HL-60 (cell line): ENCODE results near the gene STK40.

Experiments
- GABPA ChIP-seq: IDR thresholded peaks from 2 replicates; pipeline ENCODE4 v1.6.1; 2012; ENCODE audit warnings: low read depth
- POLR2AphosphoS5 ChIP-seq: IDR thresholded peaks from 2 replicates; pipeline ENCODE4 v1.6.1; 2012; ENCODE audit warnings: low read depth
- SPI1 ChIP-seq: IDR thresholded peaks from 2 replicates; pipeline ENCODE4 v1.6.1; 2012; ENCODE audit warnings: low read depth, mild to moderate bottlenecking, borderline replicate concordance
- TF ChIP-seq, protein P1 (sequence below): IDR thresholded peaks from one replicate; pipeline ENCODE4 v1.5.1; 2011; ENCODE audit warnings: low read length, control low read depth, inconsistent platforms; ENCODE audit not compliant: insufficient read depth
- TF ChIP-seq, protein P2 (sequence below): IDR thresholded peaks from 2 replicates; pipeline ENCODE4 v1.6.1; 2012; ENCODE audit warnings: low read depth; ENCODE audit not compliant: insufficient replicate concordance

DNA sequence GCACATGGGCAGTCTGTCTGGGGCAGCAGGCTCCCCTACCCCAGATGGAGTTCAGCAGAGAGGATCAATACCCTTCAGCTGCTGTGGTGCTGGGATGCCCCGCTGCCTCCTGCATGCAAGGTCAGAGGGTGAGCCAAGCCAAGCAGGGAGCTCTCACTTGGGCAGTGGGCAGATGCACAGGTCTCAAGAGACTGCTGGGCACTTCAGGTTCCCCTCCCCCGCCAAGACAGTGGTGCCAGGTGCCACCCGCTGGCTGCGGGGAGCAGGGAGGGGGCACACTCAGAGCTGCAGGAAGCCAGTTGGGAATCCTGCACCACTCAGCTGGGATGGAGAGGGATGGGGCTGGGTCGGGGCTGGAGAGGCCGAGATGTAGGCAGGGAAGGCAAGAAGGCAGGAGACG lies 46.5 kb downstream of the STK40 start:
- TF ChIP-seq, protein P1, sequence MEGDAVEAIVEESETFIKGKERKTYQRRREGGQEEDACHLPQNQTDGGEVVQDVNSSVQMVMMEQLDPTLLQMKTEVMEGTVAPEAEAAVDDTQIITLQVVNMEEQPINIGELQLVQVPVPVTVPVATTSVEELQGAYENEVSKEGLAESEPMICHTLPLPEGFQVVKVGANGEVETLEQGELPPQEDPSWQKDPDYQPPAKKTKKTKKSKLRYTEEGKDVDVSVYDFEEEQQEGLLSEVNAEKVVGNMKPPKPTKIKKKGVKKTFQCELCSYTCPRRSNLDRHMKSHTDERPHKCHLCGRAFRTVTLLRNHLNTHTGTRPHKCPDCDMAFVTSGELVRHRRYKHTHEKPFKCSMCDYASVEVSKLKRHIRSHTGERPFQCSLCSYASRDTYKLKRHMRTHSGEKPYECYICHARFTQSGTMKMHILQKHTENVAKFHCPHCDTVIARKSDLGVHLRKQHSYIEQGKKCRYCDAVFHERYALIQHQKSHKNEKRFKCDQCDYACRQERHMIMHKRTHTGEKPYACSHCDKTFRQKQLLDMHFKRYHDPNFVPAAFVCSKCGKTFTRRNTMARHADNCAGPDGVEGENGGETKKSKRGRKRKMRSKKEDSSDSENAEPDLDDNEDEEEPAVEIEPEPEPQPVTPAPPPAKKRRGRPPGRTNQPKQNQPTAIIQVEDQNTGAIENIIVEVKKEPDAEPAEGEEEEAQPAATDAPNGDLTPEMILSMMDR = no peak
- no peak for TF ChIP-seq SPI1
- TF ChIP-seq, protein P2, sequence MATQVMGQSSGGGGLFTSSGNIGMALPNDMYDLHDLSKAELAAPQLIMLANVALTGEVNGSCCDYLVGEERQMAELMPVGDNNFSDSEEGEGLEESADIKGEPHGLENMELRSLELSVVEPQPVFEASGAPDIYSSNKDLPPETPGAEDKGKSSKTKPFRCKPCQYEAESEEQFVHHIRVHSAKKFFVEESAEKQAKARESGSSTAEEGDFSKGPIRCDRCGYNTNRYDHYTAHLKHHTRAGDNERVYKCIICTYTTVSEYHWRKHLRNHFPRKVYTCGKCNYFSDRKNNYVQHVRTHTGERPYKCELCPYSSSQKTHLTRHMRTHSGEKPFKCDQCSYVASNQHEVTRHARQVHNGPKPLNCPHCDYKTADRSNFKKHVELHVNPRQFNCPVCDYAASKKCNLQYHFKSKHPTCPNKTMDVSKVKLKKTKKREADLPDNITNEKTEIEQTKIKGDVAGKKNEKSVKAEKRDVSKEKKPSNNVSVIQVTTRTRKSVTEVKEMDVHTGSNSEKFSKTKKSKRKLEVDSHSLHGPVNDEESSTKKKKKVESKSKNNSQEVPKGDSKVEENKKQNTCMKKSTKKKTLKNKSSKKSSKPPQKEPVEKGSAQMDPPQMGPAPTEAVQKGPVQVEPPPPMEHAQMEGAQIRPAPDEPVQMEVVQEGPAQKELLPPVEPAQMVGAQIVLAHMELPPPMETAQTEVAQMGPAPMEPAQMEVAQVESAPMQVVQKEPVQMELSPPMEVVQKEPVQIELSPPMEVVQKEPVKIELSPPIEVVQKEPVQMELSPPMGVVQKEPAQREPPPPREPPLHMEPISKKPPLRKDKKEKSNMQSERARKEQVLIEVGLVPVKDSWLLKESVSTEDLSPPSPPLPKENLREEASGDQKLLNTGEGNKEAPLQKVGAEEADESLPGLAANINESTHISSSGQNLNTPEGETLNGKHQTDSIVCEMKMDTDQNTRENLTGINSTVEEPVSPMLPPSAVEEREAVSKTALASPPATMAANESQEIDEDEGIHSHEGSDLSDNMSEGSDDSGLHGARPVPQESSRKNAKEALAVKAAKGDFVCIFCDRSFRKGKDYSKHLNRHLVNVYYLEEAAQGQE = no peak
- no peak for TF ChIP-seq GABPA
- no peak for TF ChIP-seq POLR2AphosphoS5
